HK-2 (cell line): Measurements from ENCODE around the gene KRTAP12-2.

ENCODE experiments used
- DNase-seq: peaks from one replicate; pipeline ENCODE4 v3.0.0-alpha.2; 2018; ENCODE audit not compliant: unreplicated experiment

The KRTAP12-2 gene, protein sequence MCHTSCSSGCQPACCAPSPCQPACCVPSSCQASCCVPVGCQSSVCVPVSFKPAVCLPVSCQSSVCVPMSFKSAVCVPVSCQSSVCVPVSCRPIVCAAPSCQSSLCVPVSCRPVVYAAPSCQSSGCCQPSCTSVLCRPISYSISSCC

DNA sequence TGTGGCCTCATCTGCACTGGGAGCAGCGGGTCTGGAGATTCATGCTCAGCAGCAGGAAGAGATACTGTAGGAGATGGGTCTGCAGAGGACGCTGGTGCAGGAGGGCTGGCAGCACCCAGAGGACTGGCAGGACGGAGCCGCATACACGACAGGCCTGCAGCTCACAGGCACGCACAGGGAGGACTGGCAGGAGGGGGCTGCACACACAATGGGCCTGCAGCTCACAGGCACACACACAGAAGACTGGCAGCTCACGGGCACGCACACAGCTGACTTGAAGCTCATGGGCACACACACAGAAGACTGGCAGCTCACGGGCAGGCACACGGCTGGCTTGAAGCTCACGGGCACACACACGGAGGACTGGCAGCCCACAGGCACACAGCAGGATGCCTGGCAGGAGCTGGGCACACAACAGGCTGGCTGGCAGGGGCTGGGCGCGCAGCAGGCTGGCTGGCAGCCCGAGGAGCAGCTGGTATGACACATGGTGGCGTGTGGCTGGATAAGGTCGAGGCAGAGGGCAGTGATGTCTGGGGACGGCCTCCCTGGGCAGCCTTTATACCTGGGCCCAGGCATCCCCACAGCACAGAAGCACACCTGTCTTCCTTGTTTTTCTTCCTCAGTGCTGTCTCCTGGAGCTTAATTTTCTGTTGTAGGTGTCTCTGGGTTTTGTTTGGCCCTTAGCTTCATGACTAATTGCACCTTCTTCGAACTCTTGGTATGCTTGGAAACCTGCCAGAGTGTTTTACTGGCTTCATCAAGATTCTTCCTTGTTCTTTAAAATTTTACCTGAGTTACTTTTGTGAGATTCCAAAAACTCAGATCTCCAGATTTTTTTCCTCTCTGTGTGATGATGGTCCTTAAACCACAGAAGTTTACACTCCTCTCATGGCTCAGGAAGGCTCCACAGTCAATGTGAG, at the start of gene KRTAP12-2:
Gene KRTAP12-2, minus strand, starts transcription at position 527 of the 920 bp plus-strand sequence. Its CDS starts 41 bp downstream, at position 486.
- DNase-seq = no peak

- DNase-seq = no peak
These were observed 48.2 kb upstream of the KRTAP12-2 start for GRCh38 chr21:44714905-44715304.

DNA sequence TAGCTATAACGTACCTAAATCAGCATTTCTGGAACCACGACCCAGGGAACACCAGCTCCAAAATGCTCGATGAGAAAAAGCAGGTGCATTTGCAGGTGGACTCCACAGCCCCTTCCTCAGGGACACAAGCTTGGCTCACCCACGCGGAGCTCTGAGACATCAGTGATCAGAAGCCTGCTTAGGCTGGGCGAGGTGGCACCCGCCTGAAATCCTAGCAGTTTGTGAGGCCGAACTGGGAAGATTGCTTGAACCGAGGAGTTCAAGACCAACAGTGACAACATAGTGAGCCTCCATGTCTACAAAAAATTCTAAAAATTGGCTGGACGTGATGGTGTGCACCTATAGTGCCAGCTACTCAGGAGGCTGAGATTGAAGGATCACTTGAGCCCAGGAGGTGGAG, 47.1 kb upstream of the KRTAP12-2 start:
- DNase-seq = no peak

GRCh38 chr21:44713130-44713529, 46.4 kb upstream of the KRTAP12-2 start:
- DNase-seq = no peak

DNA sequence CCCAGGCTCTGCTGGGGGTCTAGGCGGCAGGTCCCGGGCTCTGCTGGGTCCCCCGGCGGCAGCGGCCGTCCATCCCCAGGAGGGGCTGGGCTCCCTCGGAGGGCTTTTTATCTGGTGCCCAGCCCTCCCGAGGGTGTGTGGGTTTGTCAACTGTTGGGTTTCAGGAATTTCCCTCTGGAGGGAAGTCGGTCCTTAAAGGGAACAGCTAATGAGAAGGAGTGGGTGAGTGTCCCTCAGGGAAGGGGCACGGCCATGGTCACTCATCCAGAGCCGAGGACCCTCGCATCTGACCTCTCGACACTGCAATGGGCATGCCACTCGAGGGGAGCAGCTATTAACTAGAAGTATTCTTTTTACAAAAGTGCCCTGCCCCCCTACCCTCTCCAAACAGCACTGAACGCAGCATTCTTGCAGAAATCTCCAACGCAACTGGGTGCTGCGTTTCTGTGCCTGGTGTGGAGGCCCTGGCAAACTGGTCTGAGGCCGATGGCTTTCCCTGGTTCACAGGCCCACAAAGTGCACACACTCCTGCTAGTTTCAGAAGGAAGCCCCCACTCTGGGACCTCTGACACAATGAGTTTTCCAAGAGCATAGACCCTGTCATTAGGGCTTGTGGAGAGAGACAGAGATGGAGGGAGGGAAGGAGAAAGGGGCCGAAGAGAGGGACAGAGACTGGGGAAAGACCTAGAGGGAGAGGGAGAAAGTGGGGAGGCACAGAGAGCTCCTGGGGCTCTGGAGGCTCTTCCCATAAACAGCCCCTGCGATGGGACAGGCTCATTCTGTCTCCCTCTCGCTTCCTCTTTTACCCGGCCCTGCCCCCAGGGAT, 45.7 kb upstream of the KRTAP12-2 start:
- no peak for DNase-seq

GRCh38 chr21:44711327-44712202, 44.8 kb upstream of the KRTAP12-2 start, which contains the start of gene TSPEAR:
TSPEAR (minus strand) TSS chr21:44711572; CDS start chr21:44711514, 58 bp downstream.
- no peak for DNase-seq

GRCh38 chr21:44710756-44711326, 44.1 kb upstream of the KRTAP12-2 start:
- DNase-seq = no peak

DNA sequence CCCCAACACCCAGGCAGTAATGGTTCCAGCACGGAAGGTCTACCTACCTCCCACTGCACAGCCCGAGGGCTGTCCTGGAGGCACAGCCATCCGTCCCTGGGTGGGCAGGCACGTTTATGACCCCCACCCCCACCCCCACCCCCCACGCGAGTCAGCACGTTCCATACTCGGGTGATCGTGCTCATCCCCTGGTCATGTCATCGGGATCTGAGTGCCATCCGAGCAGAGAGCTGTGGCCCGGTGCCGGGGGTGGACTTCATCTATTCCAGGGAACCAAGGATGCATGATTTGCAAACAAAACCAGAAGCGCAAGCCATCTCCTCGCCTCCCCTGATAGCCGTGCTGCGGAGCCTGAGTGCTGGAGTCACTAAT, 43.6 kb upstream of the KRTAP12-2 start:
- no peak for DNase-seq

DNA sequence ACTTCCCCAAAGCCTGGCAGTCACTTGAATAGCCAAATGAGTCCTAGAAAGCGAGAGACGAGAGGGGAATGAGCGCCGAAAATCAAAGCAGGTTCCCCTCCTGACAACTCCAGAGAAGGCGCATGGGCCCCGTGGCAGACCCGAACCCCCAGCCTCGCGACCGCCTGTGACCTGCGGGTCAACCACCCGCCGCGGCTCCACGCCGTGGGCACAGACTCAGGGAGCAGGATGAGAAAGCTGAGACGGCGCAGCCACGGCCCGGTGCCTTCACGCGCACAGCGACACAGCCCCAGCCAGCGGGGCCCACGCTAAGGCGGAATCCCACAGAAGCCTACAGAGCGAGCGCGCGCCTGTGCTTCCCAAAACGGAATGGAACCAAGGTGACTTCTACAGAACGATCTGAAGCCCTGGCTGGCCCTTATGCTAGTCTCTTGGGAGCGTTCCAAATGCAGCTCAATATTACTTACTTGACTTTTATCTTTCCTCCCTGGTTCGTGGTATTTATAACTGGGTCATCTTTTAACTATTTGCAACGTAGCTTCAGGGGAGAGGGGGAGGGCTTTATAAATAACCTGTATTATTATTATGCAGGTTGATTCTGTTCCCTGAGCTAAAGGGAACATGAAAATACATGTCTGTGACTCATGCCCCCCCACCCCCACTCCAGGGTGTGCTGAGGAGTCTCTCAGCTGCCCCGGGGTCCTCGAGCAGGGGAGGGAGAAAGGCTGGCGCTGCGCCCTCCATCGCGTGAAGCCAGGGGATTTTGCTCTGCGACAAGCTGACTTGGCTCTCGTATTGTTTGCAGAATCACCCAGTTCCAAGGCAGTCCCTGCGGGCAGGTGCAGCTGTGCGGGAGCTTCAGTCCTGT, 42.9 kb upstream of the KRTAP12-2 start:
- DNase-seq = no peak

GRCh38 chr21:44708866-44709425, 42.2 kb upstream of the KRTAP12-2 start:
- no peak for DNase-seq

- no peak for DNase-seq
These were observed 41.6 kb upstream of the KRTAP12-2 start for GRCh38 chr21:44708213-44708865.

DNA sequence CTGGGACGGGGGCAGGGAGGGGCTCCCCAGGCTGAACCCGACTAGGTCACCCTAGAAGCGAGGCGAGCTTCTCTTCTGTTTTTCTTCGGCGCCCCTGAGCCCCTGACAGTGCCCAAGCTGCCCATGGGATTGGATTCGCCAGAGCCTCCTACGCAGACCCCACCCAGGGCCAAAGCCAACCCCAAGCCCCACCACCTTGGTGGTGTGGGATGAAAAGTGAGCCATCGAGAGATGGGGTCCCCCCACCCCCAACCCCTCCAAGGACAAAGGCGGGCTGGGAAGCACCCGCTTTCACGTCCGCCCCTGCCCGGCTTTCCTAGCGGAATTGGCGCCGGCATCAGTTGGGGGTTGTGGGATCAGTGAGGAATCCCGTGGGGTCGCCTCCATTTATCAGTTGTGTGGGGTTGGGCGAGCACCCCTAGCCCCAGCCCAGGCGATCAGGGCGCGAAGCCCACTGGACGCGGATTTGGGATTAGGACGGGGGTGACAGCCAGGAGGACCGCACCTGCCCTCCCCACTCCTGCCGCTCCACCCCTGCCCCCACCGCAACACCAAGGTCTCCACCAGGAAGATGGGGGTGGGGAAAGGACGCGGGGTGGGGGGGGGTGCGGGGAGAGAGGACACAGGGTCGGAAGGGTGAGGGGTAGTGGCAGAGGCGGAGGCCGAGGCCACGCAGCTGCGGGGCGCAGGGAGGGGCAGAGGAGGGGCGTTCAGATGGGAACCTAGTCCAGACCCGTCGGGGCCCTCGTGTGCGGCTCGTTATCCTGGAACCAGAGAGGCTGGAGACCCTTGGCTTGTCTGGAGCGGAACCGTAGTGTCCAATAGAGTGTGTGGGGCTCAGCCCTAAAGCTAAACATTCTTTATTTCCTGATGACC, 40.2 kb upstream of the KRTAP12-2 start:
- DNase-seq = no peak

- no peak for DNase-seq
These were observed 39.4 kb upstream of the KRTAP12-2 start for GRCh38 chr21:44706026-44706705.

GRCh38 chr21:44704636-44705001, 37.9 kb upstream of the KRTAP12-2 start:
- DNase-seq = no peak

DNA sequence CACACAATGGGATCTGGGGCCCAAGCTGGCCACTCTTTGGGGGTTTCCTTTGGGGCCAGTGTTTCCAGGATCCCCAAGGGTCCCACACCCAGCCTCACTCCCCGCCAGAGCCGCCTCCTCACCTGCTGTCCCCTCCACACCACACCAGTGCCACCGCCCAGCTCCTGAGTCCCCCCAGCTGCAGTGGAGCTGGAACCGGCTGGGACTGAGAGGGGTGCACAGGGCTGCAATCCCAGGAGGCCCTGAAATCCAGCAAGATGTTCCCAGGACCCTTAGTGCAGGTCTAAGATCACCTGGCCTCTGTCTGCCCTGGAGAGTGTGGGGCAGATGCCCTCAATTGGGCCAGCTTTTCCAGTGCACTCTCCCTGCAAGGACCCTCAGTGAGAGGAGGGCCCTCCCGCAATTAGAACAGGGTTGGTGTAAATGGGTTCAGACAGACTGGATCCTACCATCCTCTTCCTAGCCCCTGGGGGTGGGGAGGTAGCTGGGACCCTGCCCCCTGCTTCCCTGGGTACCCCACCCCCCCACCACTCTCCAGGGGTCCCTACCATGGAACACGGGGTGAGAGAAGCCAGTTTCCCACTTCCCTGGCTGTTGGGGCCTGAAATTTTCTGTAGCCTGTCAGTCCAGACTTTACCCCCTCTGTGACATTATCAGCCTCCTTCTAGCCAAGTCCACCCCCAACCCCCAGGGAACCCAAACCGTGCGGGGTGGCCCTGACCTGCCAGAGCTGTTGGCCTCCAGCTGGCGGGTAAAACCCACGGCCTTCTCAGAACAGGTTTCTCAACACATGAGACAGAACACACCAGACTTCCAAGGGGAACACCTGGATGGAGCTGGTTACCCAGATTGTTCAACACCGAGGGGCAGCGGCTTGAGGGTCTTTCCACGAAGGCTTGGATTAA, 37.3 kb upstream of the KRTAP12-2 start:
- no peak for DNase-seq

DNA sequence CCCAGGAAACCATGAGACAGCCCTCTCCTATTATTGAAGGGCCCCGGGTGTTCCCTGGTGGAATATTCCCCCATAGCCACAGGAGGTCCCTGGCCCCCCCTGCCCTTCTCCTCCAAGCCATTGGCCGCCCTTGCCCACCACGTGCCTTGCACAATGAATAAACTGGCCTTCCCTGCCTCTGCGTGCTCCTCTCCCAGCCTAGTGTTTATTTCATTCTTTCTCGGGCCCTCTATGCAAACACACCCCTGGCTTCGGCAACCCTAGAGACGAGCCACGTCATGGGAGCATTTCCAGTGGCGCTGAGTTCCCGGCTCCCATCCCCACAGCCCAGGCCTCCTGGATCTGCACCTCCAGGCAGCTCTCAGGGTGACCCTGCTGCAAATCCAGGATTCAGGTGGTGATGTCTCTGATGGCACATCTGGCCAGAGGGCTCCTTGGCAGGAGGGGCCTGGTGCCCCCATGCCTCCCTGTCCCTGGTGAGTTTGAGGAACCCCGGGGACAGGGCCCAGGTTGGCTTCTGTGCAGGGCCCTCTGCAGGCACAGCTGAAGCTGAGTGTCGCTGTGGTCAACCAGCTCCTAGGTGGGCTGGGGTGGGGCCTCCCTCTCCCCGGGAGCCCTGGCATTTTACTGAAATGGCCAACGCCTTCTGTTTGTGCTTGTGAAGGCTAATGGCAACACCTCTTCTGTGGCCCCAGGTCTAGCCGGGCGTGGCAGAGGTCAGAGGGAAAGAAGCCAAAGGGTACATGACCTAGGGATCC, 36.4 kb upstream of the KRTAP12-2 start:
- no peak for DNase-seq
